Dermis microvascular lymphatic vessel endothelial cell (primary cell): ENCODE measurements around the gene CTNNA2. TPM values are rescaled to one million over a fixed set of nuclear protein-coding genes. Genes with fewer than 3 reads are reported as not detected.
"Not testable (repeated sequence)": the region's sequence is repeated elsewhere in the genome, so short reads cannot be mapped to it uniquely, and the experiment has no call there.

Experiments
- DNase-seq, 2 donors: peaks; one replicate each; pipeline versions ENCODE4 v3.0.0 to v3.0.0-alpha.2; 2010; ENCODE audit warnings: low read depth in 2 of 2
- total RNA-seq: library from RNA; depleted of rRNA; stranded (reverse); fragments of >200 nt; gene quantifications from 2 replicates; pipeline ENCODE4 v1.2.1, GENCODE V29; 2014

Gene CTNNA2
- total RNA-seq, 1 donor from 2014 or later = not detected

DNA sequence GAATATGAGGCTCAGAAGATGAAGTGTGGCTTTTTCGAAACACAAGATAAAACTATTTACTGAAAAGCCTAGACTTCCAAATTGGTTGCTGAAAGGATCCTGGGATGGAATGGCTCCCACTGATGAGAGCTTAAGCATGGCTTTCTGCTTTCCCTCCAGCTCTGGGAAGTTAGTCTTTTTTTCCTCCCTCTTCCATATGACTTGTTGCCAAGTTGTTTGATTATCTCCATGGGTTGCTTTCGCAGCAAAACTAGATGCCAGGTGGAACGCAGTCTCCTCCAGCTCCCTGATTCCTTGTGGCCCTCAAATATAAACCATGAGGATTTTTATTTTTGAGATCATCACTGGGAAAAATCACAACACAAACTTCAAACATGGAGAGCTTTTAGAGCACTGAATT is 515.2 kb downstream of the CTNNA2 start:
- no peak for DNase-seq

DNA sequence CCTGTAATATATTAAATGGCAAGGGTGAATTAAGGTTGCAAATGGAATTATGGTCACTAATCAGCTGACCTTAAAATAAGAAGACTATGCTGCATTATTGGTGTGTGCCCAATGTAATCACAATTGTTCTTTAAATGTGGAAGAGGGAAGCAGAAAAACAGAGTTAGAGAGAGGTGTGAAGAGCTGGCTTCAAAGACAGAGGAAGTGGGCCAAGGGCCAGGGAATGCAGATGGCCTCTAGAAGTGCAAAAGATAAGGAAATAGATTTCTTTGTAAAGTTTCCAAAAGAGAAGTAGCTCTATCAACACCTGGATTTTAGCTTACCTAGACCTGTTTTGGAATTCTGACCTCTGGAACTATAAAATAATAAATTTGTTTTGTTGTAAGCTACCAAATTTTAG is 515.7 kb downstream of the CTNNA2 start:
- no peak for DNase-seq

DNA sequence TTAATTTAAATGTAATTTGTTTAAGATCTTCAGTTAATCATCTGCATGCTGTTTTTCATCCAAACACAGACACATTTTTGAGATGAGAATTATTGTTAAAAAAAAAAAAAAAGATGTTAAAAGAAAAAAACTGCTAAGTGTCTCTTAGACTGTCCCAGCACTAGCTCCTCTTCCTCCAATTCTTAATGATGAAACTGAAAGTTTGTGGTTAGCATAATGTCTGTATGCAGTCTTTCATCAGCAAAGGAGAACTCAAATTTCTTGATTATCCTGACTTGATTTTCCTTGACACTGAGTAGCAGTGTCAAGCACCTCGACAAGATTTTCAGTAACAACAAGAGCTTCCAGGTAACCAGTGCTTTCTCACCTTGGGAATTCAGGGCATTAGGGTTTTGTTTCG is 517.3 kb downstream of the CTNNA2 start:
- DNase-seq = no peak

GRCh38 chr2:80032684-80033083 is 519.8 kb downstream of the CTNNA2 start:
- not testable (repeated sequence) for DNase-seq

DNA sequence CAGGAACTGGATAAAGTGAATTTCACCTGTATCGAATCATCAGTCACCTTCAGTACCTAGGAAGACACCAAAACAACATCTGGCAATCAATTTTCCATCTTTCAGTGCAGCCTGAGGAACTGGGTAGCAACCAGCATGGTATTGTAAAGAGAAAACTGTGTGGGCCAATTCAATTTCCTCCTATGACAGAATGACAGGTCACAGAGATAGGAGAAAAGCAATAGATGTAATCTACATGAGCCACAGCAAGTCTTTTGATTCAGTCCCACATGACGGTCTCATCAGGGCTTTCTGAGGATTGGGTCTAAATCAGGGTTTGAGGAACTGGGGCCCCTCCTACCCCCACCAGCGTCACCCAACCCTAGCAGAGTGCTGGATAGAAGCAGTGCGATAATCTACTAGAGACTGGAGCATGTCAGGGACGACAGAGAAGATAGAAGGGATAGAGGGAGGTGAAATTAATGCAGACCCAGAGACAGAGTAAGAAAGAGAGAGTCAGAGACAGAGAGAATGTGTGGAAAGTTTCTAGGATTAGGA is 523.0 kb downstream of the CTNNA2 start:
- DNase-seq = no peak

GRCh38 chr2:80037310-80037709 is 524.5 kb downstream of the CTNNA2 start:
- DNase-seq = no peak

DNA sequence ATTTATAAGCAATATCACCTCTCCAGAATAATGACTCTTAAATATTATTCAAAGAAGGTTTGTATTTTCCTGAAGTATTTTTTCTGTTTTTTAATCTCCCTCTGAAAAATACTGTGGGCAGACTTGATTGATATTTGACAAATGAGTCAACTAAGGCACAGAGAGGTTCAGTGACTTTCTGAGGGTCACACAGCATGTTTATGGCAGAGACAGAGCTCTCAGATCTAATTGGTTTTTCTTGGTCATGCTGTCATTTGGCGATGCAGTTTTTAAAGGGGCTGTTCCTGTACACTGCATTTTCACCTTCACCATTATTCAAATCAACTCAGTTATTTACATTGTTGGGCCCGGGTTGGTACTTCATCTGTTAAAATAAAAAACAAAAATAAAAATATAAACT is 527.4 kb downstream of the CTNNA2 start:
- no peak for DNase-seq

- no peak for DNase-seq
These were observed 529.8 kb downstream of the CTNNA2 start for GRCh38 chr2:80042635-80043034.

- no peak for DNase-seq
These were observed 535.4 kb downstream of the CTNNA2 start for GRCh38 chr2:80048296-80048695.

DNA sequence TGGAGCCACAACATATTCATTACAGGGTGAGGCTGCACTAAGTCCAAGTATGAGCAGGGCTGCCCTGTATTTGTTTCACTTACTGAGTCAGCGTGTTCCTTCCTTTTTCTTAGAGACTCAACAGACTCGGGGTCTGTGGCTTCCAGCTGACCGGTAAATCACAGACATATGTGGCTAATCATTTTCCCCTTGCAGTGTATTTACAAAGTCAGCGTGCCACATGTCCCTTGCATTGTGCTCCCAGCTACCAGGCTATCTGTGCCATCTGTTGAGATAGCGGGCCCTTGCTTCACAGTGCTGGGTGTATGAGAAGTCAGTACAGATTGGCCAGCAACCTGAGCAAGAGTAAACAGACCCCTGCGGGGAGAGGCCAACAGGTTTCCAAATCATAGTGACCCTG is 537.4 kb downstream of the CTNNA2 start:
- no peak for DNase-seq

- DNase-seq = no peak
These were observed 540.9 kb downstream of the CTNNA2 start for GRCh38 chr2:80053522-80054345.

DNA sequence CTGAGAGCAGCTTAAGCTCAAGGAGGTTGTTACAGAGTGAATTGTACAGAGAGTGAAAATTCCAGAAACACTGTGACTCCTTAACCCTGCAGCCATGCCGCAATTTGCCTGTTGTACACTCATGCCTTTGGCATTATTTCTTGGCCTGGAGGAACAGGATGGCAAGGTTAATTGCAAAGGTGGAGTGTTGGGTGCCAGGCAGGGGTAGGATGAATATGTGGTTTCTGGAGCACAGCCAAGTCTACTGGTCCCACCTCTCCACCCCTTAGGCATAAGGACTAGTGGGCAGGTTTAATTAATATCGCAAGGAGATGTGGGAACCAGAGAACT is 541.5 kb downstream of the CTNNA2 start:
- DNase-seq = no peak

DNA sequence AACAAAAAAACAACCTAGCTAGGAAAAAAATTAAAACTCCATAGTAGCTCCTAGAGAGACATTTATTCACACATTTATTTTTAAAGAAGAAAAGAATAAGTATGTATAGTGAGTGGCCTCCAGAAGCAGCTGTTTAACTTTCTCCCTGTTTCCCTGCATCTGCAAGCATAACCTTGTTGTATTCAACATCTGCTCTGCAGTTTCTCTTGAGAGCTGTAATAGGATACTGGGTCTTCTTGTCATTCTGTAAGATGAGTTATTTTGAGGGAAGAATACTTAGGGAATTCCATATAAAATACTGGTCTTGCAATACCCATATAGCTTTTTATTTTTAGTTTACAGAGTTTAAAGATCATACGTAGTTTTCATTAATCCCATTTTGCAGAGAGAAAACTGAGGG is 545.1 kb downstream of the CTNNA2 start:
- DNase-seq = no peak

DNA sequence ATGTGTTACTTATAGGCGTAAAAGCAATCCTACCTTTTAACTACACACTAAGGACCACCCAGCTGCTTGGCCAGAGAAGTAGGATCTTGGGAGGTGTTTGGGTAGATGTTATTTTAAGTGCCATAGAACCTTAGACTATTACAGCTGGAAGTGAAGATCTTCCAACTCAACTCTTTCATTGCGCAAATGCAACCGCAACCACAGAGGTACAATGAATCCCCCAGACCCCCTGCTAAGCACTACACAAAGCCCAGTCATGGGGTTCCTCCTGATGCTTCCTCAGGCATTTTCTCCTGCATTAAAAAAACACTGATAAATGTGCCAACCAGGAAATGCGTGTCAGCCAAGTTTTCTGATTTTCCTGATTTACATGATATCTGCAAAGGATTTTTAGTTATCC is 545.7 kb downstream of the CTNNA2 start:
- DNase-seq = no peak

GRCh38 chr2:80059447-80059846 is 546.6 kb downstream of the CTNNA2 start:
- DNase-seq = no peak

GRCh38 chr2:80061881-80062280 is 549.0 kb downstream of the CTNNA2 start:
- no peak for DNase-seq

- DNase-seq = no peak
These were observed 549.4 kb downstream of the CTNNA2 start for GRCh38 chr2:80062298-80062697.

- no peak for DNase-seq
These were observed 555.3 kb downstream of the CTNNA2 start for GRCh38 chr2:80068038-80068731.

GRCh38 chr2:80070587-80070986 is 557.7 kb downstream of the CTNNA2 start:
- no peak for DNase-seq

- DNase-seq = no peak
These were observed 559.1 kb downstream of the CTNNA2 start for GRCh38 chr2:80071941-80072340.

GRCh38 chr2:80073134-80073561 is 560.3 kb downstream of the CTNNA2 start:
- peak; percentile 11 to 50 for DNase-seq

DNA sequence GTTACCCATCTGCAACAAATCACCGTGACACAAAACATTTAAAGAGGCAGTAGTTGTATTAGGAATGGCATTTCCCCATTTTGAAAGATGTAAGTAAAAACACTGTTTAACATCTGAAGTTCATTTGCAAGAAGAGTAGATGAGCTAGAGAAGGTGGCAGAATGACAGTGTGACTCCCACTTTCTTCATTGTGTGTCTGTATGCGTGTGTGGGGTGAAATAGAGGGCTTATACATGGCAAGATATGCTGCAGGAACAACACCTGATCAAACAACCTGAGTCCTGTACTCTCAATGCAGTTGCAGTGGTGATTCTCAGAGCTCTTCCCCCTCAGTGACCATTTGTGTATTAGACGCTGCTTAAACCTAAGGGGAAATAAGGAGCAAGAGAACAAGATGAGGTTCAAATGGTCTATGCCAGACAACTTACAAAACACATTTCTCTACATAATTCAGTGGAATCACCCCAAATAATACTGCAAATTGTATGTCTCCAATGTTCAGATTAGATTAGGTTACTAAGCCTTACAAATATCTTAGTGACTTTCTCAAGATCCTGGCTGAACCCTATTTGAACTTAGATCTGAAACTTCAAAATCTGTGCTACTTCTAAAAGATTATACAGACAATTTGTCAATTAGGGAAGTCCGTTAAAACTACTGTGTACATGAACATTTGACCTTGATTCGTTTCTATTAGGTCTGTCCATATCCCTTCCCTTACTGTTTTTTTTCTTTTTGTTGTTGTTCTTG is 561.6 kb downstream of the CTNNA2 start:
- no peak for DNase-seq
